ENCODE results near the gene THEMIS2. TPM values are rescaled to one million over a fixed set of nuclear protein-coding genes. Genes with fewer than 3 reads are reported as not detected.

The THEMIS2 gene
- total RNA-seq, 4 donors from 2014 or later: 20.1 to 36.0 (median 25.0) TPM

GRCh38 chr1:27894521-27894920 lies 22.2 kb downstream of the THEMIS2 start:
- WGBS, 2 donors: 45 to 47% methylated on average over 3 of the region's 3 CpGs
- H3K36me3 ChIP-seq: peaks cover 48 to 57% of the 10 kb centered on the region in 2 donors
- no peaks in the 10 kb centered on the region for H3K9me3 ChIP-seq
- no peak for TF ChIP-seq CTCF (IDR thresholded peaks at IDR 0.05)
- no peak for TF ChIP-seq POLR2A (IDR thresholded peaks at IDR 0.05)
- no peaks in the 10 kb centered on the region for H3K27me3 ChIP-seq
- H3K27ac ChIP-seq: peak overlapping the region in 2 of 3 donors; percentile 36 to 41
- intact Hi-C loops (cut with DNase I): no loop called here
- no peak overlapping the region for H3K4me3 ChIP-seq (replicated peaks in 1 of 3)
- DNase-seq: no peak
- H3K4me1 ChIP-seq: peaks cover 0 to 10% of the 10 kb centered on the region in 2 donors

GRCh38 chr1:27906759-27907158 lies 34.4 kb downstream of the THEMIS2 start:
- TF ChIP-seq POLR2A (IDR thresholded peaks at IDR 0.05) (no peak), CTCF (IDR thresholded peaks at IDR 0.05) (no peak)
- H3K4me1 ChIP-seq: no peaks in the 10 kb centered on the region
- WGBS, 2 donors: 91 to 94% methylated on average over 2 of the region's 2 CpGs
- no peak for DNase-seq
- H3K27ac ChIP-seq: no peak overlapping the region
- H3K27me3 ChIP-seq: no peaks in the 10 kb centered on the region
- no peak overlapping the region for H3K4me3 ChIP-seq (replicated peaks in 1 of 3)
- H3K36me3 ChIP-seq: peaks cover 39 to 40% of the 10 kb centered on the region in 2 donors
- intact Hi-C loops (cut with DNase I): no loop called here
- no peaks in the 10 kb centered on the region for H3K9me3 ChIP-seq

- H3K36me3 ChIP-seq: peaks cover 5 to 16% of the 10 kb centered on the region in 2 donors
- DNase-seq: no peak
- 94 to 100% methylated on average over 1 of the region's 1 CpG for whole genome bisulfite sequencing, 2 donors
- peaks cover 0 to 4% of the 10 kb centered on the region in 2 donors for H3K4me1 ChIP-seq
- no peak overlapping the region for H3K4me3 ChIP-seq (replicated peaks in 1 of 3)
- H3K9me3 ChIP-seq: no peaks in the 10 kb centered on the region
- H3K27ac ChIP-seq: no peak overlapping the region
- no peaks in the 10 kb centered on the region for H3K27me3 ChIP-seq
- intact Hi-C loops (cut with DNase I): no loop called here
- TF ChIP-seq CTCF (IDR thresholded peaks at IDR 0.05) (no peak), POLR2A (IDR thresholded peaks at IDR 0.05) (no peak)
Observed at GRCh38 chr1:27912429-27912828, 40.1 kb downstream of the THEMIS2 start.

- DNase-seq: no peak
- Histone ChIP-seq H3K27me3 (no peaks in the 10 kb centered on the region), H3K36me3 (peaks cover 0 to 3% of the 10 kb centered on the region in 2 donors), H3K27ac (peak overlapping the region in 2 of 3 donors; percentile 67 to 68), H3K9me3 (no peaks in the 10 kb centered on the region), H3K4me1 (peaks cover 0 to 4% of the 10 kb centered on the region in 2 donors), H3K4me3 (replicated peaks in 1 of 3) (peak overlapping the region in 1 of 3 donors; percentile 56)
- WGBS, 2 donors: 65 to 69% methylated on average over 7 of the region's 7 CpGs
- TF ChIP-seq POLR2A (IDR thresholded peaks at IDR 0.05): no peak
- no peak for TF ChIP-seq CTCF (IDR thresholded peaks at IDR 0.05)
- intact Hi-C loops (cut with DNase I): no loop called here
Observed at GRCh38 chr1:27915082-27915575, 42.8 kb downstream of the THEMIS2 start.

- intact Hi-C loops (cut with DNase I): no loop called here
- H3K27ac ChIP-seq: no peak overlapping the region
- no peaks in the 10 kb centered on the region for H3K27me3 ChIP-seq
- H3K4me3 ChIP-seq (replicated peaks in 1 of 3): no peak overlapping the region
- TF ChIP-seq CTCF (IDR thresholded peaks at IDR 0.05) (no peak), POLR2A (IDR thresholded peaks at IDR 0.05) (no peak)
- H3K4me1 ChIP-seq: no peaks in the 10 kb centered on the region
- WGBS, 2 donors: 82 to 85% methylated on average over 3 of the region's 3 CpGs
- H3K36me3 ChIP-seq: no peaks in the 10 kb centered on the region
- no peaks in the 10 kb centered on the region for H3K9me3 ChIP-seq
- no peak for DNase-seq
Observed at GRCh38 chr1:27922272-27922671, 49.9 kb downstream of the THEMIS2 start.
